Measurements from ENCODE around the gene RUVBL2.
A peak's percentile ranks its signal among the peaks of the same experiment; 100 is the strongest.

The RUVBL2 gene

GRCh38 chr19:48989701-48990291 is 3.9 kb upstream of the RUVBL2 start:
- no peak for DNase-seq

GRCh38 chr19:48990400-48990799 is 3.3 kb upstream of the RUVBL2 start:
- DNase-seq, result no peak

DNA sequence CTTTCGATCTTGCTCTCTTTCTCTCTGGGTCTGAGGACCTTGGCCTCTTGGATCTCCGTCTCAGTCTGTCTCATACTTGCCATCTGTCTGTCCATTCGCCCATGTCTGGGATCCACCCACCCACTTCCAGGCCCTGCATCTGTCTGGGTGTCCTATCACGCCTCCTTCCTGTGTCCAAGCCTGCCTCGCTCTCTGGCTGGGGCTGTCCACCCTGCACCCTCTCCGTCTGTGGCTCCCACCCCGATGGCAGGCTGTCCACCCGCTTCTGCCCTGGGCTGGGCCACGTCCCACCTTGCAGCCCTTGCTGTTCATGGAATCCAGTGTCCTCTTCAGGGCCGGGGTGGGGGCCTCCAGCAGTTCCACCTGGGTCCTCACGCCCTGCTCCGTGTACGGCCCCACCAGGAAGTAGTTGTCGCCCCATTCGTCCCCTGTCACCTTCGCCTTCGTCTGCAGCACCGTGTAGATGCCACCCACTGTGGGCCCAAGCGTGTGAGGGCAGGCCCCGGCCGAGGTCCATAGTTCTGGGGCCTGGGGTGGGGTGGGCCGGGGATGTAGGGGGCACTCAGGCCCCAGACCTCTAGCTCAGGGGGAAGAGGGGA is 2.6 kb upstream of the RUVBL2 start:
- DNase-seq, result no peak

GRCh38 chr19:48991873-48992580 is 1.7 kb upstream of the RUVBL2 start:
- no peak for DNase-seq

DNA sequence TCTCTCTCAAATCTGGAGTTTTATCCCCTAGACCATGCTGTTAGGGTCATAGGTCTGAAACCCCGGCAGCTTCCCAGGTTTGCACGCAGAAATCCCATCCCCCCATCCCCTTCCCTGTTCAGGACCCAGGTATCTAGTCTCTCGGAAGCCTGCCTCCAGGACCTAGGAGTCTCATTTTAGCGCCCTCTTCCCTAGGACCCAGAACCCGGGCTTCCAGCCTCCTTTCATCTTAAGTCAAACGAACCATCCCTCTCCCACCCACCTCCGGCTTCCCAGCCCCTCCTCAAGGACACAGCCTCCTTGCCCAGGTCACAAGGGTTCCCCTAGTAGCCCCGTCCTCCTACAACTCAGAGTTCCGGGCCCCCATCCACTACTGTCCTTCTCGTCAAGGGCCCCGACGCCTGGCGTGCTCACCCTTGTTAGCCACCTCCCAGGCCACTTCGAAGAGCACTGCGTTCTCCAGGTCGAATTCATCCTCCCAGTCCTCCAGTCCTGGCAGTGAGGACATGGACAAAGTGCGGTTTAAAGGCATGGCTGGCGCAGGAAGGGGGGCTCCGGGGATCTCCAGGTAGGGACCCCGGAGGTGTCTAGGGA is 1.0 kb upstream of the RUVBL2 start:
- DNase-seq, result no peak

DNA sequence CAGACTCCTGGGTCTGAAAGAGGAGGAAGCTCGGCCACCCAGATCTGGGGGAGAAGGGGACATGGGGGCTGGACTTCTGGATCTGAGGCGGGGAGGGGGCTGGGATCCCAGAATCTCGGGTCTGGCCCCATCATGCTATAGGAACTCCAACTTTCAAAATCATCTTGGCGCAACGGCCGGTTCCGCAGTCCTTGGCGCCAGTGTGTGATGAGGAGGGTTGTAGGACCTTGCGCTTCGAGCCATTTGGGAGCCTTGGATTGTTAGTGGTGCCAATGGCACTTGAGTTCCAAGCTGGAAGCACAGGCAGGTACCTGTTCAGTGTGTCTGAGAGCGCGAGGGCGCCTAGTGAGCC is 324 bp downstream of the RUVBL2 start:
- DNase-seq, result no peak

- peak in 2 of 4 experiments; percentile 13 to 33 for DNase-seq
These were observed 4.3 kb downstream of the RUVBL2 start for GRCh38 chr19:48997972-48998371.

DNA sequence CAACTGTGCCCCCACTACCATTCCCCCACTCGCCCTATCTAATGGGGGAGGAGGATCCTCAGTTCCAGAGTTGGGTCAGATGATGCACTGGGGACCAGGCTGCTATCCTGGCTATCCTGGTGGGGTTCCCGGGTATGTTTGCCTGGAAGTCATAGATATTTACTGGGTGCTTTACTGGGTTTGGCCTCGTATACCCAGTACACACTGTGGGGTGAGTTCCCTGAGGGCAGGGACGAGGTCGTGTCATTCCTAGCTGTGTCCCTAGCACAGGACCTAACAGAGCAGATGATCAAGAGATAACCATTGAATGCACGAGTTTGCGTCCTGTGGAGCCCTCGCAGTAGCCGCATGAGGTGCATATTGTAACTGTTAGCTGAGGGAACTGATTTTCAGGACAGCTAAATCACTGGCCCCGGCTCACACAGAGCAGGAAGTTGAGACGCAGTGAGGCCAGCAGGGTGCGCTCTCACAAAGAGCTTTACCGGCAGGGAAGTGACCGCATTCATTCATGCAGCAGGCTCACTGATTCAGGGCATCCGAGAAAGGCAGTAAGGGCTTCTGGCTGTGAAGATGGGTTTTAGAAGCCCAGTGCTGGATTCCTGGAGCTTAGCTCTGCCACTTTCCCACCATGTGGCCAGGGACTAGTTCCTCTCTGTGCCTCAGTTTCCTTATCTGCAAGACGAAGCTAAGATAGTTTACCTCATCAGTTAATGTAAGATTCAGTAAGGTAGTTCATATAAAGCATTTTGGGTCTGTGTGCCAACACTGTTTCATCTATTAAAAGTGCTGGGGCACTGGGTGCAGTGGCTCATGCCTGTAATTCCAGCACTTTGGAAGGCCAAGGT is 6.0 kb downstream of the RUVBL2 start:
- peak; percentile 28 to 41 (median 40) for DNase-seq

DNA sequence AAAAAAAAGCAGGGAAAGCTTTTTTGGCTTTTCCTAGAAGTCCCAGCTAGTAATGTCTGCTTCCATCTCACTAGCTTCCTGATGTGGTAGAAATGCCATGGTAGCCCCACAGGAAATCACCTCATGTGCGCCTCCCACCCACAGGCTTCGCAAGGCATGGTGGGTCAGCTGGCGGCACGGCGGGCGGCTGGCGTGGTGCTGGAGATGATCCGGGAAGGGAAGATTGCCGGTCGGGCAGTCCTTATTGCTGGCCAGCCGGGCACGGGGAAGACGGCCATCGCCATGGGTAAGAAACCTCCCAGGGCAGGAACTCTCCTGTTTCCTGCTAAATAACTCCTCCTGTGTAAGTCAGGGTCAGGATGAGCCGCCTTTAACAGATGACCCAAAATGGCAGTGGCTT is 10.4 kb downstream of the RUVBL2 start:
- no peak for DNase-seq

GRCh38 chr19:49004964-49005614 is 11.4 kb downstream of the RUVBL2 start:
- no peak for DNase-seq

GRCh38 chr19:49006905-49007304 is 13.2 kb downstream of the RUVBL2 start:
- DNase-seq, result no peak

DNA sequence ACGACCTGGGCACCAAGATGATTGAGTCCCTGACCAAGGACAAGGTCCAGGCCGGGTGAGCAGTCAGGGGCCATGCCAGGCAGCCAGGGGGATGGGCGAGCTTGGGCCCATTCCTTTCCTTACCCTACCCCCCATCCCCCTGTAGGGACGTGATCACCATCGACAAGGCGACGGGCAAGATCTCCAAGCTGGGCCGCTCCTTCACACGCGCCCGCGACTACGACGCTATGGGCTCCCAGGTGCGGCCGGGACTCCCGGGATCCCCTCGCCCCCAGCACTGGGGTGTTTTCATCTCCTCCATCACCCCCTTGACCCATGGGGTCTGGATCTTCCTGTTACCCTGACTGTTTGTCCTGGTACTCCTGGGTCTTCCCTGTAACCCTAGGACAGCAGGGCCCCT is 16.1 kb downstream of the RUVBL2 start:
- DNase-seq, result no peak

DNA sequence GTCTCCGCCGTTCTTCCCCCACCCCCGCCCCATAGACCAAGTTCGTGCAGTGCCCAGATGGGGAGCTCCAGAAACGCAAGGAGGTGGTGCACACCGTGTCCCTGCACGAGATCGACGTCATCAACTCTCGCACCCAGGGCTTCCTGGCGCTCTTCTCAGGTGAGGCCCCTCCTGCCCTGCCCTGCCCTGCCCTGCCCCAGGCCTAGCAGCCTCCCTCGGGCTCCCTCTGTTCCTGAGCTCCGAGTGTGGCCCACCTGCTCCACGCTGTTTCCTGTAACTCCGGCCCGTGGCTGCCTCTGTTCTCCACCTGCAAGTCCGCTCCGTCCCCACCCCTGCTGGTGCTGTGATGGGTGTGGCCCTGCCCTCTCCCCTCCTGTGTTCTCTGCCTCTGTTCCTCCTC is 16.8 kb downstream of the RUVBL2 start:
- no peak for DNase-seq

GRCh38 chr19:49011194-49011593 is 17.5 kb downstream of the RUVBL2 start:
- DNase-seq, result no peak

- DNase-seq, result no peak
These were observed 20.6 kb downstream of the RUVBL2 start for GRCh38 chr19:49014123-49014869.

- DNase-seq, result no peak
These were observed 21.2 kb downstream of the RUVBL2 start for GRCh38 chr19:49014870-49015255.

DNA sequence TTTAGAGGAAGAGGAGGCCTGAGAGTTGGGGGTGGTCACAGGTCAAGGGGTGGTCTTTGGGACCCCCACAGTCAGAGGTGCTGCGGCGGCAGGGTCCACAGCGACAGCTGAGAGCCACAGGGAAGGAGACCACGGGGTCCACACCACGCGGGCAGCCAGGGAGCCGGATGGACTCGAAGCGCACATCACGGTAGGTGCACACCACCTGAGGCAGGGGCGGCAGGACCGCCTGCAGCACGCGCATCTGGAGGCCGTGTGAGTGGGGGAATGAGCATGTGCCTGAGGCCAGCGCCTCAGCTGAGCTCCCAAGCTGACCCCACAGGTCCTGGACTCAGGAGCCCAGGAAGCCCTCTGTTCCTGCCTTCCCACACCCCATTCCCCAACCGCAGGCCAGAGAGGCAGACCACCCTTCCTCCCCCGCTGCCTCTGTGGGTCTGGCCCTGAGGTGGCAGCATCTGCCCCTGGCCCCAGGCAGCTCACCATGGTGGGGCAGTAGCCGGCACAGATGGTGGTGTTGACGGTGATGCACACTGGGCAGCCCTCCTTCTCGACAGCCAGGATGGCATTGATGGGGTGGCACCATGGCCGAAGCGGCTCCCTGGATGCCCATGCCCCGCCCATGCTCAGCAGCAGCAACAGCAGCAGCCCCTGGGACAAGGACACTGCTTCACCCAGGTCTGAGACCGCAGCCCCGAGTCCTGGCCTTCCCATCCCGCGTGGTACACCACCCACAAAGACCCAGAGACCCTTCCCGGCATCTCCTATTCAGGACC is 22.6 kb downstream of the RUVBL2 start:
- DNase-seq, result no peak

GRCh38 chr19:49017041-49017665 is 23.5 kb downstream of the RUVBL2 start, which contains the start of gene LHB:
Gene LHB (minus strand): TSS chr19:49017091. CDS start chr19:49017081, 10 bp downstream.
- DNase-seq, result no peak

DNA sequence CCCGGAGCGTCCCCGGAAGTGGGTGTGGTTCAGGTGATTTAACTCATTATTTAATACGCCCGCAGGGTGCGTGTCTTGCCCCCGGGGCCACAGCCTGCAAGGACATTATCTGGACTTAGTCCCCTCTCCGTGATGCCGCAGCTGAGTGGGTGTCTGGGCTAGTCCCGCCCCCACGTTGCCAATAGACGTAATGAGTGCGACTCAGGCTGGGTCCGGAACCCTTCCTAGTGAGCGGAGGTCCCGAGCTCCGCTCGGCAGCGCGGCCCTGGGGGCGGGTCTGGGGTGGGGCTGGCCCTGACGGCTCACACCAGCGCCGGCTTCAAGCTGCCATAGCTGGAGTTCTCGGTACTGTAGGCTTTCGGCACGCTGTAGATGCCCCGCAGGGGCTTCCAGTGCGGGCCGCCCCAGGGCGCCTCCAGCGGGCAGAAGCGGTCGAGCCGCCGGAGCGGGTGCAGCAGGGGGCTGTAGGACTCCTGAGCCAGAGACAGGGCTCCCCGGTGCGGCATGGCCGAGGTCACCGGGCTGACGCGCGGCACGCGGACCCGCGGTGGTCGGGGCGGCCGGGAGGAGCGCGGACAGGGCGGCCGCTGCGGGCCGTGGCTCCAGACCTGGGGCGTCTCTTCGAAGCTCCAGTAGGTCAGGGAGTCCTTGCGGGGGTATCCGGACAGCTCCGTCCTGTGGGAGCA is 24.1 kb downstream of the RUVBL2 start:
- DNase-seq, result peak; percentile 40 to 56 (median 48)
